CD4-positive, alpha-beta T cell treated with Interleukin-17A for 1 hour (primary cell): ENCODE measurements around the gene GLIS2.

ENCODE experiments used
- DNase-seq: peaks from one replicate; pipeline ENCODE4 v3.0.0-alpha.2; 2020

GLIS2 gene

DNA sequence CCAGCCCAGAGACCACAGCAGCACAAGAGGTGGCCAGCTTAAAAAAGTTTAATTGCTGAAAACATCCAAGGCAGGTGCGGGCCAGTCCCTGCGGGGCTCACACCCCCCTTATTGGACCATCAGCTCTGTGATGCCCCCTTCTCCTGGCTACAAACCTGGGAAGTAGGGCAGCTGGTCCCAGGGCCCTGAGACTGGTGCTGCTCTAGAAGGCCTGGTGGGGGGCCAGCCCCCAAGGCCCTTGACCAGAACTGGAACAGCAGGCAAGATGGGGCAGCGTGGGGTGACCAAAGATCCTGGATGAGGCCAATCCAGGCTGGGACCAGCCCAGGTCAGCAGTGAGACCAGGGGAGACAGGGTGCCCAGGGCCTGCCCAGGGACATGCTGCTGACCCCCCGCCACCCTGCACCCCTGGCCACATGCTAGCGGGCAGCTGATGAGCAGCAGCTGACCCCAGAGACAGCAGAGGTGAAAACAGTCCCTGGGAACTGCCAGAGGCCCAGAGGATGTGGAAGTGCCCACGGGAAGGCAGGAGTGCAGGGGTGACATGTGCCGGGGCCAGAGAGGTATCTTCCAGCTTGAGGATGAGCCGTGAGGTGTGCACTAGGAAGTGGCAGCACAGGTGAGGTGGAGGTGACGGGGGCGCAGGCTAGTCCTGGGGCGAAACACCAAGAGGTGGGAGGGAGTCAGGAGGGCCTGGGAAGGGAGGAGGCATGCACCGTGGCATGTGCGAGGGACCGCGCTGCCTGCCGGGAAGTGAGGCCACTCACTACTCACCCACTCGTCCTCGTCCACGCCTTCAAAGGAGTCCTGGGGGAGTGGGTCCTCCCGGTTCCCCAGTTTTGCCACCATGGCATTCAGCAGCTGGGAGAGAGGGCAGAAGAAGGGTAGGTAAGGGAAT is 38.9 kb downstream of the GLIS2 start:
- DNase-seq = no peak

DNA sequence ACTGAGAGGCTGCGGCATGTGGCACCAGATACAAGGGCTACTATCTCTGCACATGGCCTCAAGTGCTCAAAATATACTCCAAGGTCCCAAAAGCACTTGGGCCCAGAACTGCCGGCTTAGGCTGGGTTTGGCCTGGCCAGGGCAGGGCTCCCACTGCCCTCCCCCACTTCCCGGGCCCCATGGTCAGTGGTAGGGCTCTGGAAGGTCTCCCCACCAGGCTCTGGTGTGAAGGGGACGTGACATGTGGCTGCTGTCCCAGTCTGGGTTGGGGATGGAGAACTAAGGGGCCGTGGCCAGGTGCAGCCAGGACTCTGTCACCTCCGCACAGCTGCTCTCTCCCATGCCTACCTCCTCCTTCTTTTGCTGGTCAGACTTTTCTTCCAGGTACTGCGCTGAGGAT is 41.0 kb downstream of the GLIS2 start:
- DNase-seq = no peak

DNA sequence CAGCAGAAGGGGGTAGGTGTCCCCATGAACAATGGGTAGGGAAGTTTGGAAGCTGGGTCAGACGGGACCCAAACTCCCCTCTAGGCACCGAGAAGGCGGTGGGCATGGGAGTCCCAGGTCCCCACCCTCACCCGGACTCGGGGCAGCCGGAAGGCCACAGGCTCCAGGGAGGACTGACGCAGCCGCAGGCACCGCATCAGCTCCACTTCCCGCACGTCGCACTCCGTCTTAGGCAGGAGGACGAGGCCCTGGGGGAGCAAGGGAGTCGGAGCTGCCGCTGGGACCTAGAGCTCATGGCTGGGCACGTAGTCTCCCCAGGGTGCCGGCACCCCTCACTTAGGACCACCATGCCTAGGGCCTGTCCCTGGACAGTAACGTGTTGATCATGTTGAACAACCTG is 42.4 kb downstream of the GLIS2 start:
- DNase-seq = no peak

DNA sequence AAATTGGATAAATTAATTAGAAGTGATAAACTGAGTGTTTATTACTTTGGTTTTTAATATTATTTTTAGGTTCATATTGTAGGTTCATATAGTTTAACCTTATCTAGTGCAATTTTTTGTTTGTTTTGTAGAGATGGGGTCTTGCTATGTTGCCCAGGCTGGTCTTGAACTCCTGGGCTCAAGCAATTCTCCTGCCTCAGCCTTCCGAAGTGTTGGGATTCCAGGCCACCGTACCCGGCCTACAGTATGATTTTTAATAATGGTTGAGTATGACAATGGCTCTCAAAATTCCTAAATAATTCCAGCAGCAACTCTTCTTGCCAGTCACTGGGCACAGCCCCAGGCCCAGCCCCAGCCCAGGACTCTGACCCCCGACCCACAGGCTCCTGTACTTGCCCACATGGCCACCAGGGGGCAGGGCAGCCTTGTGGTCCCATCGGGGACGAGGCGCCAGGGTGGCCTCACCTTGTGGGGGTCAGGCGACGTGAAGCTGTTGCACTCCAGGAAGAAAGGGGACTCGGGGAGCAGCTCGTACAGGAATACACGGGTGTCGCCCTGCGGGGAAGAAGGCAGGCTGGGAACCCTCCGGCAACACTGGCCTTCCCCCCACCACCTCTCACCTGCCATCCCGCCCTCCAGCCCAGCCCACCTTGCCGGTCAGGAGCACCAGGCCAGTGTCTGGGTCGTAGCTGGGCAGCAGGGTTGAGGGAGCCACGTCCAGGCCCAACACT is 43.1 kb downstream of the GLIS2 start:
- peak; percentile 67 for DNase-seq

DNA sequence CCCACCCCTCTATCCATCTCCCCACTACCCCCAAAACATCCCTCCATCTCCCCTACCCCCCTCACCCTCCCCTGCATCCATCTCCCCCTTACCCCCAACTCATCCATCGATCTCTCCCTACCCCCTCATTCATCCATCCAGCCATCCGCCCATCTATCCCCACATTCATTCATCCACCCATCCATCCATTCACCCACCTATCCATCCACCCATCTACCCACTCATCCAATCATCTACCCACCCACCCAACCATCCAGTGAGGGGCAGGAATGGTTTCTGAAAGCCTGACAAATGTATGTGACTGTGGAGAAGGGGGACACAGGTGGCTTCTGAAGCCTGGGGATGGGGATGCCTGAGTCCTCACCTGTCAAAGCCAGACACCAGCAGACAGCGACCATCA is 44.0 kb downstream of the GLIS2 start:
- no peak for DNase-seq

DNA sequence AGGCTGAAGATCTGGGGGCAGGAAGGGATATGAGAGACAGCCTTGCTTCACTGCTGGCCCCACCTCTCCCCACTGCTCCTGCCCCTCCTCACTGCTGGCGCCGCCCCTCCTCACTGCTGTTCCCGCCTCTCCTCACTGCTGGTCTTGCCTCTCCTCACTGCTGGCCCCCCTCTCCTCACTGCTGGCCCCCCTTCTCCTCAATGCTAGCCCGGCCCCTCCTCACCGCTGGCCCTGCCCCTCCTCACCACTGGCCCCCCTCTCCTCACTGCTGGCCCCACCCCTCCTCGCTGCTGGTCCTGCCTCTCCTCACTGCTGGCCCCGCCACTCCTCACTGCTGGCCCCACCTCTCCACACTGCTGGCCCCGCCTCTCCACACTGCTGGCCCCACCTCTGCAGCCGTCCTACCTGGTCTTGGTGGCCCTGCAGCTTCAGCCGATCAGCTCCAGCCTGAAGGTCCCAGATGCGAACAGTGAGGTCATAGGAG is 44.7 kb downstream of the GLIS2 start:
- DNase-seq = no peak

DNA sequence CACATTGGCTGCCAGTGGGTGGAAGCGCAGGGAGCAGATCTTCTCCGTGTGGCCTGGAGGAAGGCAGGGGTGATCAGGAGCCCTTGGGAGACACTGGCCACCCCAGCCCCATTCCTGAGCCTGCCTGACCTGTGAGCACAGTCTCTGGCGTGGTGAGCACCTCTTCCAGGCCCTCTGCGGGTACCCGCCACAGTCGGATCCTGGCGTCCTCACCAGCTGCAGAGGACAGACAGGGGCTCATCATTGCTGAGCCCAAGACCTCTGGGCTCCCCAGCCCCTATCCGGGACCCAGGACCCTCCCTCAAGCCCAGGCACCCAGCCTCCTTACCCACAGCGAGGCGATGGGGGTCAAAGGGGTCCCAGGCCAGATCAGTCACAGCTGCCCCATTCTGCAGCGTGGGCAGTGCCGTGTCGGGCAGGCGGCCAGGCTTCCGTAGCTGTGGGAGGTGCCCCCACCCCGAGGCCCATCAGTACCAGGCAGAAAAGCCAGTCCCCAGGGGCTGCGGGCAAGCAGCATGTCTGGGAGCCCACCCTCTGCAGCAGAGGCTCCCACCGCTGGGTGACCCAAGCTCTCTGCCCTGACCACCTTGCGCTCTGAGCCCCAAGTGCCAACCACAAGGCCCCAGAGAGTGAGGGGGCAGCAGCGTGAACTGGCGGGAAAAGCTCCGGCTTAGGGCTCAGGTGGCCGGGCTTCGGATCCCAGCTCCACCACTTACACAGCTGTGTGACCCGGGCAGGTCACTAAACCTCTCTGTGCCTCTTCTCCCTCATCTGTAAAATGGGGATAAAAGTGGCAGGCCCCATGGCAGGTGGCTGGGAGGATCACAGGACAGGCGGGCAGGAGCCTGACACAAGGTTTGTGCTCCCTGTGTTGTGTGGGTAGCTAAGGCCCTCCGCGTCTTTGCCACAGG is 45.4 kb downstream of the GLIS2 start:
- no peak for DNase-seq

DNA sequence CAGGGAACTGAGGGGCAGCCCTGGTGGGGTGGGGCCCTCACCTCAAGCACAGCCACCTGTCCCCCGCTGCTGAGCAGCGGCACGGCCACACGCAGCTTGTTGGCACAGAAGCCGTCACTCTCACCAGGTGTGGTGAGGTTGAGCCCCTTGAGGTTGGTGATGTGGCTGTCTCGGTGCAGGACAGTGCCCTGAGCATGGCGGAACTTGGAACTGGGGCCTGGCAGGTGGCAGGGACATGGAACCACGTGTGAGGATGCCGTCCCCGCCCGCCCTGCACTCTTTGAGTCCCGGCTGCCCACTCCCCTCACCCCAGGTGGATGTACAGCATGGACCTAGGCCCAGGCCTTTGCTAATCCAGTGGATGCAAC is 46.1 kb downstream of the GLIS2 start:
- no peak for DNase-seq

DNA sequence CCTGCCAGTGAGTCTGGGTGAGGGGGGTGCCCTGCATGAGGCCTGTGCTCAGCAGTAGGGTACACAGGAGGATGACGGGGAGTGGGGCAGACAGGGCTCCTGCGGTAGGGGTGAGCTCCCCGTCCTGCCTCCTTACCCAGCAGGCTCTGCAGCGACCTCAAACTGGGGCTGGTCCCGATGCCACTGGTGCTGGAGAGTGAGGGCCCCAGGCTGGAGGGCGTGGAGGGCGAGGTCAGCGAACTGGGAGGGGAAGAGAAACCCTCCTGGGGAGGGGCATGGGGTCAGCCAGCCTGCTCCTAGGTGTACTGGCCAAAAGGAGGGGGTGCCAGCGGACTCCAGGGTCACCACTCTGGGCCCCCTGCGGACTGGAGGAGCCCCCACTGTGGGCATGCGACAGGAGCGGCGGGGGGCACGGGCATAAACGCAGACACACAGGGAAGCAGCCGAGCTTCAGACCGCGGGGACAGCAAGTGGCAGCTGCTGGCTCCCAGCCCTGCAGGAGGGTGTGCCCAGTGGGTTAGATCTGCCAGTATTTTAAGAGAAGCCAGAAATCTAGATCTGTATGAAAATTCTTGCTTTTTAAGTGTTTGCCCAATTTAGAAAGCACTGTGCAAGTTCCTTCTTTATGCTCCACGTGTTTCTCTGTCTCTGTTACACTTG is 46.7 kb downstream of the GLIS2 start:
- DNase-seq = no peak

DNA sequence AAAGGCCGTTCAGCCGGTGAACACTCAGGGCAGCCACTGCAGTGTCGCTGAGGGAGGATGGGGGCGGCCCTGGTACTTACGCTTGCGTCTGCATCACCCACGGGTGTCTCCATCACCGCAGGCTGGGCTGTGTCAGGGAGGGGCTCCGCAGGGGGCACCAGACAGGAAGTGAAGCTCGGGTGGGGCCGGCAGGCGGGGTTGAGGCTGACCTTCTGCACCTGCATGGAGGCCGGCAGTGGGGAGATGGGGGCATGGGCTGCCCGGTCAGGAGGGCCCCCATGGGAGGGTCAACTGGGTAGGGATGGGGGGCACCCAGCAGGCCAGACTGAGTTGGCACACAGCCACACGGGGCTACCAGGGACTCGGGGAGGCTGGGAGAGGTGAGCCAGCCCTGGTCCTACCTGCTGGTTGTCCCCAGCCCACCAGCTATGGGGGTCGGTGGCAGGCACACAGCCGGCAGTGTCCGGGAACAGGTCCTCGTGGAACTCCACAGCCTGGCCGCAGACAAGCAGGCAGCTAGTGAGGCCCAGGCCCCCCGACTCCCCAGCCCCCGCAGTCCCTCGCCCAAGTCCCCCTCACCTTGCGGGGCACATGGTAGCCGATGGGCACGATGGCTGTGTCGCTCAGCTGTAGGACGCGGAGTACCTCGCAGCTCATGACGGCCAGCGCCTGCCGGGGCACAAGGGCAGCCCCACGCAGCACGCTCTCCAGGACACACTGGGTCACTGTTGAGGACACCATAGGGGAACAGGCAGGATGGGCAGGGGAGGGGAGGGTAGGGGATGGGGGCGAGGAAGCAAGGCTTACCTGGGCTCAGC is 48.5 kb downstream of the GLIS2 start:
- DNase-seq = no peak

DNA sequence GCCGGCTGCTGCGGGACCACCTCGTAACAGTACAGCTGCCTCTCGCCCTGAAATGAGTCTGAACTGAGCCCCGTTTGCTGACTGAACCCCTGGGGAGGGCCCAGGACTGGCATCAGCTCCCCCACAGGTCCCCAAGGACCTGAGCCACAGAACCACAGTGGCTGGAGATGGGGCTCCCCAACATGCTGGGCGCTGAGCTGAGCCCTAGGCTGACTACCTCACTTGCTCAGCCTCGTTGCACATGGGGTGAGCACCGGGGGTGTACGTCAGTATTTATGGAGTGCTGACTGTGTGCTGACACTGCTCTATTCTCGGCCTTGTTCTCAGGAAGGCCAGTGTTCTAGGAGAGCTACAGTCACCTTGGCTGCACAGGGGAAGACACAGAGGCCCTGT is 49.1 kb downstream of the GLIS2 start:
- no peak for DNase-seq

DNA sequence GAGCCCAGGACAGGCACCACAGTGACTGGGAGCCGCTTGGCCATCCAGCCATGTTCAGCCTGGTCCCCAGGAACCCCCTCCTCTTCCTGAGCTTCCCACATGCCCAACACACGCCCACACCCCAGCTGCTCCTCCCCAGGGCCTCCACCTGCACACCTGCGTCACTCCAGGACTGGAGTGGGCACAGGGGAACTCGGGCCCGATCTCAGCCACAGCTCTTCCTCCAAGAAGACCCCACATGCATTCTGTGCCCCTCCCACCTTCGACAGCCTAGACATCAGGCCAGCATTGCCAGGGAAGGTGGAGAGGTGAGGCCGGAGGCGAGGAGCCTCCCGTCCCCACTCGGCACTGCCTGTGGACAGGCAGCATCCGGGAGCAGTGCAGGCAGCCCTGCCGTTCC is 49.7 kb downstream of the GLIS2 start:
- no peak for DNase-seq

DNA sequence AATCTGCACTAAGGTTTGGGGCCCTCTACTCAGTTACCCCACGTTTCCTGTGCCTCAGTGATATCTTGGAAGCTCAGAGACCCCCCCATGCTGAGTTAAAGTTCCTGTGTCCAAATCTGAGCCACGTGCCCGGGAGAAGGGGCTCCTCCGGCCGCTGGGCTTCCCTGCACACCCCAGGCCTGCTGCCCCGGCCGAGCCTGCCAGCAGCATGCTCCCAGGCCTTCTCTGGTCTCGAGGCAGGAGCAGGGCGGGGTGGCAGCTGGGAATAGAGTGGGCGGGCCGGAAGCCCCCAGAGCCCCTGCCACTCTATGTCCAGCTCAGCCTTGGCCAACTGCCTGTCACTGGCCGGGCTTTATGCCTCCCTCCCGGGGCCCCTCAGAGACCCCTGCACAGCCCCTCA is 50.1 kb downstream of the GLIS2 start:
- no peak for DNase-seq

DNA sequence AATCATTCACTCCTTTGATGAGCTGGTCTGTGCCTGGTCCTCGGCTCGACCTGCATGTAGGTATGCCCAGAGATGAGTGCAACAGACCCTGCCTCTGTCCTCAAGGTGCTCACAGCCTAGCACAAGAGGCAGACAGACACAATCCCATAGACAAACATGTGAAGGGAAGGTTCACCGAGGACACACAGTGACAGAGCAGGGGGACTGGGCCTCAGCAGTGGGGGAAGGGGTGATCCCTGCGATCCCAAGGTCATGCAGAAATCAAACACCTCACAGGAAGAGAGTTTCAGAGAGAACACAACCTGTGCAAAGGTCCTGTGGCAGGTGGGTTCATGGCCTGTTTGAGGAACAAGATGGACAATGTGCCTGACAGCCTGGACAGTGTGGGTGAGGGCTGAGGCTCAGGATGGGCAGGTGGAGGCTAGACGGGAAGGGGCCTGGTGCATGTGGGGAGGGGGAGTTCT is 51.6 kb downstream of the GLIS2 start:
- no peak for DNase-seq

DNA sequence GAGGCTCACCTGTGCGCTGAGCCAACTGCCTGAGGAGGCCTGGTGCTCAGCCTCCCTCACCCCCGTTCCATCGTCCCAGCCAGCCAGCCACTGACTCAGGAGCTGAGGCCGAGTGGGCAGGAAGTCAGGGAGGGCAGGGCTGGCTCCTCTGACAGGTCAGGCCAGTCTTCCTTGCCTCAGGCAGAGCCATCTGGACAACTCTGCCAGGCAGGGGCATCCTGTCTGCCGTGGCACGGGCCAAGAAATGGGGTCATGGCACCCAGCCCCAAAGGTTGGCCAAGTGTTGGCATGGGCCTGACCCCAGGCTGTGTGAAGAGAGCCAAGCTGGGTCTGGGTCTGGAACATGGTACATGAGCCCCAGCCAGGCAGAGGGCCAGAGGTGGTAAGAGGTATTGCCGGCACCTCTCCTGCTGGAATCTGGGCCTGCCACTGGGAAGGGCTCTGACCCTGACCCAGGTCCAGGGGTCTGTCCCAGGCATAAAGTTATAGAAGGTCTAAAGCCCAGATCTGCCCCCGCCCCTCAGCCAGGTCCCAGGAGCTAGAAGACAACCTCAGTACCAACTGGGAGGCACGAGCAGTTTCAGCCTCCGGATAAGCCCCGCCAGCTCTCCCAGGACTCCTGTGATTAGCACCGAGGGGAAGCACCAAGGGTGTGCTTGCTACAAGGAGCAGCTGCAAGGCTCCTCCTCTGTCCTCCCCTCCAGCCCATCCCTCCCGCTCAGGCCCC is 53.3 kb downstream of the GLIS2 start:
- no peak for DNase-seq

DNA sequence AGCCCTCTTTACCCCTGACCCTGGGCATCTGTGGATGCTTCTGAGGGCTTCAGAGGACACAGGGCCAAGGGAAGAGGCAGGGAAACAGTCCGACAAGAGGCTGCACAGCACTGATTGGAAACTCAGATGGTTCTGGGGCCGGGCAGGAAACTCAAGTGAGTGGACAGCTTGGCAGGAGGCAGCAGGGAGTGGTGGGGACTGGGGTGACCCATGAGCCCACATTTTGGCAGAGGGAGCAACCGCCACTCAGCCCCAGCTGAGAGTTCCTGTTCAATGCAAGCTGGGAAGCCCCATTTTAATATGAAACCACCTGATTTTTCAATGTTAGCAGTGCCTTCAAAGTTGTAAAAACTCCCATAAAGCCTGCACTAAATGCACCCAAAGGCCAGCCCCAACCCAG is 54.3 kb downstream of the GLIS2 start:
- DNase-seq = no peak

DNA sequence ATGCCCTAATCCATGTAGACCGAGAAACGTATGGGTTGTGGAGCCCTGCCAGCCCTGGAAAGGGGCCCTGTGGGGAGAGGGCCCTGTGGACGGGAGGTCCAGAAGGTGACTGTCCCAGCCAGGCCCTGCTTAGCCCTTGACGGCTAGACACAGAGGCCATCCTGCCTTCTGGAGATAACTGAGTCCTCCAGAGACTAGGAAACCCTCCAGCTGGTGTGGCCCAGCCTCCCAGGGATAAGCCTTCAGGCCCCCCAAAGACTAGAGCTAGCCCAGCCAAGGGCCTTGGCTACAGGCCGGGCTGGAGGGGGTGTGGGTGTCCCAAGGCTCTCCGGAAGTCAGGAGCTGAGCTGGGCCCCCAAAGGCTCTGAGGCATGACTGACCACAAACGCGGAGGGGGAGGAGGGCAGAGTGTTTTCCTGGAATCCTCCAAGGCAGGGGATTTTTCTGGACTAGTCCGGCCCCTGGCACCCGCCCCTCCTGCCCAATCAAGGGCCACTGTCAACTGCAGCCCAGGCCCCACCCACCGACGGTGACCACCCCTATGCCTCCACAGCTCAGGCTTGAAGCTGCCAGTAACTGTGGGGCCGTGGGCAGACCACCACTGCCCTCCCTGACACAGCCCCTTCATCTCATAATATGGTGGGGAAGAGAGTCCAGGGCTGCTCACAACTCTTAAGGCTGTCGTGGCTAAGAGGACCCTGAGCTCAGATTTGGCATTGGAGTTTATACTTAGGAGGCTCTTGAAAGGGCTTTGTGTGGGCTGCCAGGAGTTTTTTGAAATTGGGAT is 54.9 kb downstream of the GLIS2 start:
- DNase-seq = no peak

DNA sequence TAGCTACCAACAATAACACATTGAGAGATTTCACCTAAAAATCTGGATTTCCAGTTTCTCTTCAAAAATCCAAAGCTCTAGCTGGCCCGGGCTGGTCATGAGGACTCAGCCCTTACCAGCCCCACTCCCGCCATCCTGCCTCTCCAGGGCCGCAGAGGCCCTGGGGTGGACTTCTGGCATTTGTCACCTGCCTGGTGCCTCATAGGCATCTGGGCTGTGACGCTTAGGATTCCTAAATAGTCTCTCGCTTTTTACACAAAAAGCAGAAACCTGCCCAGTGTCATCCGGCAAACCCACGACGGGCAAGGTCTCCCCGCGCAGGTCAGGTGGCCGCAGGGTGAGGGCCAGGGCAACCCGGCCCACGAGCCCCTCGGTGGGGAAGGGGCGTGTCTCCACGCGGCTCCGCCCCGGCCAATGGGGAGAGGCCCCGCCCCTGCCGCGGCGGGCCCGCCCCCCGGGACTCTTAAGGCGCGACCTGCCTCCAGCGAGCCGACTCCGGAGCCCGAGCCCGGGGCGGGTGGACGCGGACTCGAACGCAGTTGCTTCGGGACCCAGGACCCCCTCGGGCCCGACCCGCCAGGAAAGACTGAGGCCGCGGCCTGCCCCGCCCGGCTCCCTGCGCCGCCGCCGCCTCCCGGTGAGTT is 55.6 kb downstream of the GLIS2 start, which contains the start of gene VASN:
TSS of gene VASN (plus strand) at position 492 of the 644 bp plus-strand sequence. CDS start 9,030 bp downstream, outside the sequence.
- DNase-seq = peak; percentile 72

DNA sequence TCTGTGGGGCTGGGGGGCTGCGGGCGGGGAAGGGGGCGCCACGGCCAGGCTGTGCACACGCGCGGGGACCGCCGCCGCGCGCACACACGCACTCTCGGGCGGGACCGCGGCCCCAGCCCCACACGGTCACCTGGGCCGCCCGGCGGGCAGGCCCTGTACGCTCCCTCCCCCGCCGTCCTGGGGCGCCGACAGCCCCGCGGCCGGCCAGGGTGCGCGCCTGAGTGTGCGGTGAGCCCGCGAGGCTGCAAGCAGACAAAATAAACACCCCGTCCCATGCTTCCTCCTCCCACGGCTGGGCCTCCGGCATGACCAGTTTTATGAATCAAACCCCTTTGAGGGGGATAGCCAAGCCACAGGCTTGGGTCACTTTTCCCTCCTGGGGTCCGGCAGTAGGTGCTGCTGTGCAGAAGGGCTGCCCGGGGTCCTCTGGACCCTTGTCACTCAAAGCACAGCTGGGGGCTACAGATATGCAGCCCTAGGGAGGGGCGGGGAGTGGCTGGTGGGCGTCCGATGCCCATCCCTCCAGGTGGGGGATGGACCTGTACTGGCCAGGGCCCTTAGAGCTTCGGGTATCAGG is 56.2 kb downstream of the GLIS2 start:
- no peak for DNase-seq
